ENCODE data around the gene FBN3.
"Not testable (repeated sequence)": the region's sequence is repeated elsewhere in the genome, so short reads cannot be mapped to it uniquely, and the experiment has no call there.

Gene FBN3

DNA sequence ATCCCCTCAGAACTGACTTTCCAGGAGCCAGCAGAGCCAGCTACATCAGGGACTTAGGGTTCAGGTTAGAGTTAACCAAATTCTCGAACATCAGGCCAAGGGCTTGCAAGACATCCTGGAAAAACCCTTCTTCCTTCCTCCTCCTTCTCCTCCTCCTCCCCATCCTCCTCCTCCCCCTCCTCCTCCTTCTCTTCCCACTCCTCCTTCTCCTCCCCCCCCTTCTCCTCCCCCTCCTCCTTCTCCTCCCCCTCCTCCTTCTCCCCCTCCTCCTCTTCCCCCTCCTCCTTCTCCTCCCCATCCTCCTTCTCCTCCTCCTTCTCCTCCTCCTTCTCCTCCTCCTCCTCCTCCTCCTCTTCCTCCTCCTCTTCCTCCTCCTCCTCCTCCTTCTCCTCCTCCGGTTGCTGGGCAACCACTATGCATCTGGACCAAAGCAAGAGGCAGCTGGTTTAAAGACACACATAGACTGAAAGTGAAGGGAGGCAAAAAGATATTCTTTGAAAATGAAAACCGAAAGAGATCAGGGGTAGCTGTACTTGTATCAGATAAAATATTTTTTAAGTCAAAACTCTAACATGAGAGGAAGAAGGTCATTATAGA, 102.7 kb downstream of the FBN3 start:
- no peak for DNase-seq

- DNase-seq = no peak
These were observed 103.4 kb downstream of the FBN3 start for GRCh38 chr19:8045872-8046568.

DNA sequence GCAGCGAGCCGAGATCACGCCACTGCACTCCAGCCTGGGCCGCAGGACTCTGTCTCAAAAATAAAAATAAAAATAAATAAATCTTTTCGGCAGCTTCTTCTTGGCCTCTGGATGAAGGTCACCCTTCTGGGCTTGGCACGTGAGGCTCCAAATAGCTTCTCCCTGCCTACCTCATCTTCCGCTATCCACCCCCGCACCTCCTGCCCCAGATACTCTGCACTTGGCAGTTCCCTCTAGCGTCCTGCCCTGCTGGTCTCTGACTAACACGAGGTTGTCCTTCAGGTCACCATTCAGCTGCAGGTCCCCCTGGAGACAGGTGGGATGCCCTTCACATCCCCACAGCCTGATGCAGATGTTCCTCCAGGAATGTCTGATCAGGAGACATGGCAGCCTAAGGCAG, 105.4 kb downstream of the FBN3 start:
- DNase-seq = no peak

- DNase-seq = no peak
These were observed 106.5 kb downstream of the FBN3 start for GRCh38 chr19:8042900-8043299.

DNA sequence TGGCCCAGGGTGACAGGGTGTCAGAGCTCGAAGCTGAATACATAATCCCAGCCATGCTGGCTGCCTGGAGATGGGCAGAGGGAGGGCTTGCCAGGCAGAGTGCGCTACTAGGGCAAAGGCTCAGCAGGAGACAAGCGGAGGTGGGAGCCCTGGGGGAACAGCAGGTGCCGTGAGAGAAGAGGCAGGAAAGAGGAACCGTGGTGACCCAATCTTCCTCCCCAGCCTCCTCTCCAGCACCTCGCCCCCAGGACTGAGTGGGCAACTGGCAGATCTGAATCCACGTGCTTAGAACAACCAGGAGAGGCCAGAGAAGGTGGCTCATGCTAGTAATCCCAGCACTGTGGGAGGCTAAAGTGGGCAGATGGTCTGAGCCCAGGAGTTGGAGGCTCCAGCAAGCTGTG, 107.9 kb downstream of the FBN3 start:
- DNase-seq = no peak

GRCh38 chr19:8039231-8039630, 110.2 kb downstream of the FBN3 start:
- no peak for DNase-seq

DNA sequence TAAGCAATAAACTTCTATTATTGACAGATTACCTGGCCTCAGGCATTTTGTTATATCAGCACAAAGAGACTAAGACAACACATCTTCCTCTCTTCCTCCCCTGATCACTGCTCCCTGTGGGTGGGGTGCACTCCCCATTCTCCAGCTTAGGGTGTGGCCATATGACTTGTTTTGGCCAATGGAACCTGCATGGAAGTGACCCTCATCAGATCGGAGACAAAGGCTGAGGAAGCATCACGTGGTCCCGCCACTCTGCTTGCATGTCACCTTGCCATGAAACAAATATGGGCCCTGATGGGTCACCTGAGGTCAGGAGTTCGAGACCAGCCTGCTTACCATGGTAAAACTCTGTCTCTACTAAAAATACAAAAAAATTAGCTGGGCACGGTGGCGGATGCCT, 110.6 kb downstream of the FBN3 start:
- no peak for DNase-seq

DNA sequence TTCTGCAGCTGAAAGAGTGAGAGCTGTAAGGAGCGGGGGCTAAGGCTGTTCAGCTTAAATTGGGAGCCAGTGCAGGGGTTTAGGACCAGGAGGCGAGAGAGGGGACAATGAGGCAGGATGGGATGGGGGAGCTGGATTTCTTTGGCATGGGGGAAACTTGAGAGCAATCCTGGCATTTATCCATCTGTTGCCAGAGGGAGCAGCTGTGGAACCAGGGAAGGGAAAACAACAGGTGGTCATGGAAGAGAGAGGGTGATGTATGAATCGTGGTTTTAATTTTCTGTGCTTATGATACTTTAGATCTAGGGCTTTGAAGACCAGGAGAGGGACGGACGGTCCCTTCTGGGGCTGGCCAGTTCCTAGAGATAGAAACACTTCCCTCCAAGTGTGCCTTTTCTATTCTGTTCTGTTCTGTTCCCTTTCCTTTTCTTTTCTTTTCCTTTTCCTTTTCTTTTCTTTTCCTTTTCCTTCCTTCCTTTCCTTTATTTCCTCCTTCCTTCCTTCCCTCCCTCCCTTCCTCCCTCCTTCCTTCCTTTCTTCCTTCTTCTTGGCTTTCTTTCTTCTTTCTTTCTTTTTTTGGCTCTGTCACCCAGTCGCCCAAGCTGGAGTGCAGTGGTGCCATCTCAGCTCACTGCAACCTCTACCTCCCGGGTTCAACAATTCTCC, 112.8 kb downstream of the FBN3 start:
- no peak for DNase-seq

- DNase-seq = no peak
These were observed 115.2 kb downstream of the FBN3 start for GRCh38 chr19:8034178-8034525.

DNA sequence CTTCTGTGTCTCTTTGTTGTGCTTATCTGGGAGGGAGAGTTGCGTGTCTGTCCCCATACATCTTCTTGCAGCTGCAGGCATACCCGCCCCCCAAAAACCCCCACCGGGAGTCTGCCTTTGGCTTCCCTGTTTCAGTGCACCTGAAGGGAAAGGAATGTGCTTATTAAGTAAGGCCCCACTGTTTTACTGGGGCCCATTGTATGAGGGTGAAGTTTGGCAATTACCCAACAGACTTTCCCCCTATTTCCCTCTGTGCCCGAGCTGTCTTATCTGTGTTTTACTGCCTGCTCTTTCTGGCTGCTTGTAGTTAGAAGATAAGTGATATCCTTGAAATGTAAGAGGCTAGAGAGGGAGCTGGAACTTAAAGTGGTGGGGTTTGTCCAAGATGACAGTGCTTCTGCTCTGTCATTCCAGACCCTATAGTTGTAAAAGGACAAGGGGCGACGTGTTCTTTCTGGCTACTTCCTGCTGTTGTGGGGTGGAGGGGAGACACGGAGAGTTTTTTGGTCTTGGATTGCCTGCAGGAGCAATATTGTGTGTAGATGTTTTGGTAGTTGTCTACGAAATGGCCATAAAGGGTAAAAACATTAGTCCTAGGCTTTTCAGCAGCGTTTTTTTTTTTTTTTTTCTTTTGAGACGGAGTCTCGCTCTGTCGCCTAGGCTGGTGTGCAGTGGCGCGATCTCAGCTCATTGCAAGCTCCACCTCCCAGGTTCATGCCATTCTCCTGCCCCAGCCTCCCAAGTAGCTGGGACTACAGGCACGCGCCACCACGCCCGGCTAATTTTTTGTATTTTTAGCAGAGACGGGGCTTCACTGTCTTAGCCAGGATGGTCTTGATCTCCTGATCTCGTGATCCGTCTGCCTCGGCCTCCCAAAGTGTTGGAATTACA, 115.9 kb downstream of the FBN3 start:
- DNase-seq = not testable (repeated sequence)

DNA sequence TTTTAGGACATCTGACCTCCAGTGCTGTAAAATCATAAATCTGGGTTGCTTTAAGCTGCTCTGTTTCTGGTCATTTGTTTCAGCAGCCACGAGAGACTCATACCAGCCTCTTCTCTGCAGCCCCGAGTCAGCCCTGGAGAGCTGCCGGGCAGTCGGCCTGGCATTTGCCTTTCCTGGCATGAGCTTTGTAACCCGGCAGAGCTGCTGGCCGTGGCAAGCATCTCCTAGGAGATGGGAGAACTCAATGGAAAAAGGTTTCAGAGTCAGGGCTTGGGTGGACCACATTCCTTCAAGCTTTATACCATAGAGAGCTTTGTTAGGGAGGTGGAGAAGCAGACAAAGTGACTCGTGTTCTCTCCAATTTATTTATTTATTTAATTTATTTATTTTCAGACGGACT, 118.4 kb downstream of the FBN3 start:
- no peak for DNase-seq

GRCh38 chr19:8028951-8029491, 120.4 kb downstream of the FBN3 start:
- DNase-seq = no peak

DNA sequence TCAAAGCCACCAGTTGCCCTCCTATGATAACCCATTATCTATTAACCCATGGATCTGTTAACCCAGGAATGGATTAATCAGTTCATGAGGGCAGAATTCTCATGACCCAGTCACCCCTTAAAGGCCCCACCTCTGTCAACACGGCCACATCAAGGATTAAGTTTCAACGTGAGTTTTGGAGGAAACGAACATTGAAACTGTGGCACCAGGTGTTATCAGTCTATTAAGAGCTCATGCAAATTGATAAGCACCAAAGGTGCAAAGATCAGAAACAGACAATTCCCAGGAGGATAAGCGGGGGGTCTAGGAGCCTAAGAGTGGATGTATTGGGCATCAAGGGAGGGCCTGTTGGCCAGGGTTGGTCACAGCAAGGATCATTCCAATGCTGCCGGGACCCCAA, 124.1 kb downstream of the FBN3 start:
- DNase-seq = no peak

DNA sequence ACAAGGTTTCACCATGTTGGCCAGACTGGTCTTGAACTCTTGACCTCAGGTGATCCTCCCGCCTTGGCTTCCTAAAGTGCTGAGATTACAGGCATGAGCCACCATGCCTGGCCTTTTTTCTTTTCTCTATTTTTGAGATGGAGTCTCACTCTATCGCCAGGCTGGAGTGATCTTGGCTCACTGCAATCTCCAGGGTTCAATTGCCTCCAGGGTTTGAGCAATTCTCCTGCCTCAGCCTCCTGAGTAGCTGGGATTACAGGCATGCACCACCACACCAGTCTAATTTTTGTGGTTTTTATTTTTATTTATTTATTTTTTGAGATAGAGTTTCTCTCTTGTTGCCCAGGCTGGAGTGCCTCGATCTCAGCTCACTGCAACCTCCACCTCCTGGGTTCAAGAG, 125.1 kb downstream of the FBN3 start:
- not testable (repeated sequence) for DNase-seq

GRCh38 chr19:8023371-8023770, 126.0 kb downstream of the FBN3 start:
- no peak for DNase-seq

DNA sequence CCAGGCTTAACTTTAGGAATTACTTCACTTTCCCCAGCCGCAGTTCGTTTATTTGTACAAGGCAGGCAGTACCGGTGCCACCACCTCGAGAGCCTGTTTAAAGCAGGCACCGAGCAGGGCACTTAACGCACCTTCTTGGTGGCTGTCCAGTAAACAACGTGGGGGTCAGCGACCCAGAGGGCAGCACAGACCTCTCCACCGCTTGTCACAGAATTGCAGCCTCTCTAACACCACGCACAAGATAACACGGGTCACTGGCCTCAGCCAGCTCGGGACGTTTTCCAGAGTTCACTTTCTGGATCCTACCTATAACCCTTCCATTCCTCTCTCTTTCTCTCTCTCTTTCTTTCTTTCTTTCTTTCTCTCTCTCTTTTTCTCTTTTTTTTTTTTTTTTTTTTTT, 127.1 kb downstream of the FBN3 start:
- DNase-seq = no peak

DNA sequence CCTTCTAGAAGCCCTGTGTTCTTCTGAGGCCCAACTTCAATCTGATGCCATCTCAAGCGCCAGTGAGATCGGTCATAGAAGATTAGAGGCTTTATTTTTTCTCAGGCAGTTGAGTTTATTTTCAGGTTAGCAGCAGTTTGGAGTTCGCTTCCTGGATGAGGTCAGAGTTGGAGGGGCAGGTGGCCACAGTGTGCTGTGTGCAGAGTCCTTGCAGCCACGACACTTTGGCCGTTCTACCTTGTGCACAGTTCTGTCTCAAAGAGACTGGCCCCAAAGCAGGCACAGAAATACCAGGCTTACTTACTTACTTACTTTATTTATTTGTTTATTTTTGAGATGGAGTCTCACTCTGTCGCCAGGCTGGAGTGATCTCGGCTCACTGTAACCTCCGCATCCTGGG, 128.0 kb downstream of the FBN3 start:
- no peak for DNase-seq

GRCh38 chr19:8020681-8021080, 128.7 kb downstream of the FBN3 start:
- DNase-seq = no peak

DNA sequence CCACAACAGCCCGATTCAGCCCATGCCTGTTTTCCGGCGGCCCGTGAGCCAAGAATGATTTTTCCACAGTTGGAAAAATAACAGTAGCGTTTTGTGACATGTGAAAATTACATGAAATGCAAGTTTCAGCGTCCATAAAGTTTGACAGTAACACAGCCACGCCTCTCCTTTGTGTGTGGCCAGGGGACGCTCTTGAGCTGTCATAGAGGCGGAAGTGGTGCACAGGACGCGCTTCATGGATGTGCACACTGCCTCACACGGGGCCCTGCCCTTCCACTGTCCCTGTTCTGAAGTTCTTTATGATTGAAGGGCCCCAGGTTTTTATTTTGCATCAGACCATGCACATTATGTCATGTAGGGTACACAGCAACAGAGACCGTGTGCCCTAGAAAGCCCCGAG, 131.6 kb downstream of the FBN3 start:
- DNase-seq = no peak

Measured in NCI-H1436 (cell line).